Glutamatergic neuron (in vitro differentiated cells): ENCODE results near the gene BST2. TPM values are rescaled to one million over a fixed set of nuclear protein-coding genes. Genes with fewer than 3 reads are reported as not detected.

Source experiments
- DNase-seq: peaks from one replicate; pipeline ENCODE4 v3.0.0; 2022
- H3K27ac Mint-ChIP-seq: one replicate; pipeline ENCODE4 v1.8.0; 2020; ENCODE audit warnings: mild to moderate bottlenecking, mixed read lengths, inconsistent platforms; ENCODE audit not compliant: unreplicated experiment
- H3K27me3 Mint-ChIP-seq: one replicate; pipeline ENCODE4 v1.8.0; 2020; ENCODE audit warnings: mild to moderate bottlenecking, moderate library complexity, mixed read lengths, inconsistent platforms; ENCODE audit not compliant: unreplicated experiment
- H3K36me3 Mint-ChIP-seq: one replicate; pipeline ENCODE4 v1.8.0; 2020; ENCODE audit warnings: mild to moderate bottlenecking, mixed read lengths, inconsistent platforms; ENCODE audit not compliant: unreplicated experiment
- H3K4me1 Mint-ChIP-seq: one replicate; pipeline ENCODE4 v1.8.0; 2020; ENCODE audit warnings: mild to moderate bottlenecking, low read depth, mixed read lengths, inconsistent platforms; ENCODE audit not compliant: unreplicated experiment
- H3K4me3 Mint-ChIP-seq: one replicate; pipeline ENCODE4 v1.8.0; 2020; ENCODE audit warnings: mild to moderate bottlenecking, mixed read lengths, inconsistent platforms; ENCODE audit not compliant: unreplicated experiment
- H3K9me3 Mint-ChIP-seq: one replicate; pipeline ENCODE4 v1.8.0; 2020; ENCODE audit warnings: mild to moderate bottlenecking, moderate library complexity, mixed read lengths, inconsistent platforms; ENCODE audit not compliant: unreplicated experiment
- CTCF ChIP-seq: fragments of 200-600 bp; sonication (generic); IDR thresholded peaks from one replicate; pipeline ENCODE4 v1.5.0; 2021; ENCODE audit not compliant: partially characterized antibody, unreplicated experiment
- total RNA-seq: library from RNA; stranded (reverse); fragmentation: NEBNext Ultra II Directional; extraction: Animal tissue kit (Norgen Biotek cat#: 25700); gene quantifications from one replicate; pipeline ENCODE4 v1.2.1, GENCODE V29; 2021; ENCODE audit not compliant: unreplicated experiment

Gene BST2
- total RNA-seq, 1 donor from 2014 or later, result 1.4 TPM

DNA sequence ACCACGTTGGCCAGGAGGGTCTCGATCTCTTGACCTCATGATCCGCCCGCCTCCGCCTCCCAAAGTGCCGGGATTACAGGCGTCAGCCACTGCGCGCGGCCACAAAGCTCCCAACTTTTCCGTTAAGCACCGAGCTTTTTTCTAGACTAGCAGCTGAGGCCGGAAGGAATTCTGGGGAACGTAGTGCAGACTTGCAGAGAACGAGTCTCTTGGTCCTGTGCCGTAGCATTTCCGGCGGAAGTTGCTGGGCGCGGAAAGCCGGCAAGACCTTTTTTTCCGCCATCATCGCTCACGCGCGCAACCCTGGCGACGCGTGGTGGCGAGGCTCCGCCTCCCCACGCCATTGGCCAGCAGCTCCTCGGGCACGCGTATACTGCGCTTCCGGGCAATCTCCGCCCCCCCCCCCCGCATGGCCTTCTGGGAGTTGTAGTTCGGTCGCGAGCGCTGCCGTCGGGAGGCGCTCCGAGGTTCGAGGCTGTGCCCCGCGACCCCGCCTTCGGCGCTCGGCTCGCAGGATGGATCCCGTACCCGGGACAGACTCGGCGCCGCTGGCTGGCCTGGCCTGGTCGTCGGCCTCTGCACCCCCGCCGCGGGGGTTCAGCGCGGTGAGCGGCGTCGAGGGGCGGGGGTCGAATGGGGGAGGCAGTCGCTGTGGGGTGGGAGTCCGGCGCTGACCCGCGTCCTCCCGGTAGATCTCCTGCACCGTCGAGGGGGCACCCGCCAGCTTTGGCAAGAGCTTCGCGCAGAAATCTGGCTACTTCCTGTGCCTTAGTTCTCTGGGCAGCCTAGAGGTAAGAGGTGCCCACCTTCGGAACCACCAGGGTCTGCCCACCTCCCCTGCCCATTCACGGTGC lies 14.4 kb upstream of the BST2 start, which contains the start of gene MVB12A:
MVB12A (plus strand) TSS at position 427 of the 854 bp plus-strand sequence; CDS start at position 516, 89 bp downstream.
- Mint-ChIP-seq H3K4me1 (peaks cover 11% of the 10 kb centered on the region), H3K4me3 (peak within 1 kb of the TSS; percentile 92), H3K36me3 (no peaks in the 10 kb centered on the region), H3K9me3 (peaks cover 9% of the 10 kb centered on the region), H3K27ac (peak within 1 kb of the TSS; percentile 89), H3K27me3 (peaks cover 10% of the 10 kb centered on the region)
- peak; percentile 96 for DNase-seq
- TF ChIP-seq CTCF, result no peak

DNA sequence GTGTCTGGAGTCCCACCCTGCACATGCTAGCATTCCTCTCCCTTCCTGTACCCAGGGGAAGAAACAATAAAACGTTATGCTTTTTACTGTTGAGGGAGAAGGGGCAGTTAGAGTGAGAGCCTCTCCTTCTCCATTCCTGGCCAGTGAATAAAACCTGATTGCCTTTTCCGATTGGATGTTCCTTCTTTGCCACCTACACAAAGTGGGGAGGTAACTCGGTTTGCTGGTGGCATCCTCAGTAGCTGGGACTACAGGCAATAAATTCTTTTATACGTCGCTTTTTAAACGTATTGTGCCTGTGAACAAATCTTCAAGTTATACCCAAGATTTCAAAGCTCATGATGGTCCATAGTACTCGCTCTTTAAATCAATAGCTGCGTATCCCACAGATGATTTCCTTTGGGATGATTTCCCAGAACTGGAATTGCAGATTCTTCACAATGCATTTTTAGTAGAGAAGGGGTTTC lies 13.8 kb upstream of the BST2 start:
- no peaks in the 10 kb centered on the region for H3K36me3 Mint-ChIP-seq
- peaks cover 11% of the 10 kb centered on the region for H3K4me1 Mint-ChIP-seq
- no peak for TF ChIP-seq CTCF
- H3K9me3 Mint-ChIP-seq, result peaks cover 9% of the 10 kb centered on the region
- H3K27ac Mint-ChIP-seq, result peak overlapping the region; percentile 89
- peaks cover 10% of the 10 kb centered on the region for H3K27me3 Mint-ChIP-seq
- DNase-seq, result no peak
- H3K4me3 Mint-ChIP-seq, result peak overlapping the region; percentile 90

DNA sequence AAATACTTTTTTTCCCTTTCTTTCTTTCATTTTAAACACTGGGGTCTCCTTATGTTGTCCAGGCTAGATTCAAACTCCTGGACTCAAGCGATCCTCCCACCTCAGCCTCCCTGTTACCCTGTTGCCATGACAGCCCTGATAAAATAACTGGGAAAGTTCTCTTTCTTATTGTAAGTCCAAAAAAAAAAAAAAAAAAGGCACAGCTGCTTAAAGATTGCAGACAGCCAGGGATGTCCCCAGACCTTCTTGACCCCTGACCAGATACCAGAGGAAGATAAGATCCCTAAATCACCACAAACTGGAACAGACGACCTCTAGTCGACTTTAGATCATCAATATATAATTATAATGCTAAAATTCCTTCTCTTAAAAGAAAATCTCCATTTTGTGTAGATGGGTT lies 13.3 kb upstream of the BST2 start:
- Mint-ChIP-seq H3K27me3 (peaks cover 10% of the 10 kb centered on the region), H3K9me3 (peaks cover 9% of the 10 kb centered on the region), H3K36me3 (no peaks in the 10 kb centered on the region), H3K4me1 (peaks cover 11% of the 10 kb centered on the region), H3K4me3 (peak overlapping the region; percentile 90), H3K27ac (peak overlapping the region; percentile 89)
- TF ChIP-seq CTCF, result no peak
- no peak for DNase-seq

DNA sequence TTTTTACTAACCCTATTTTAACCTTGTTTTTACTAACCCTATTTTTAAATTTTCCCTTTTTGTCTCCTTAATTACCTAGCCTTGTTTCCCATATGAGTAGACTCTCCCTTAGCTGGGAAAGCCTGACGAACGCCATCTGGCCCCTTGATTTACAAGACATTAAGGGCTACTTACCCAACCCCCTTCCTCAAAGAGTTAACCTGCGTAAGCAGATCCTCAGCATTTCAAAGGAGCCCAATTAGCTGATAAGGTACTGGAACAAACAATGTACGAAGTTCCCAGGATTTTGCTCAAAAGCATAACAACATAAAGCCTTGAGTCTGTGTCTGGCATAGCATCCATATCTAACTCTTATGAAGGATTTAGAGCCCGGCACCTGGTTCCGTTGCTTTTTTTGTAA lies 9.7 kb upstream of the BST2 start:
- no peaks in the 10 kb centered on the region for H3K36me3 Mint-ChIP-seq
- no peak for DNase-seq
- H3K4me1 Mint-ChIP-seq, result peaks cover 18% of the 10 kb centered on the region
- no peak for TF ChIP-seq CTCF
- peaks cover 6% of the 10 kb centered on the region for H3K9me3 Mint-ChIP-seq
- H3K27me3 Mint-ChIP-seq, result peaks cover 7% of the 10 kb centered on the region
- peak overlapping the region; percentile 89 for H3K27ac Mint-ChIP-seq
- H3K4me3 Mint-ChIP-seq, result peak overlapping the region; percentile 82

GRCh38 chr19:17414097-17414496 lies 8.7 kb upstream of the BST2 start:
- H3K4me3 Mint-ChIP-seq, result no peak overlapping the region
- peaks cover 4% of the 10 kb centered on the region for H3K27me3 Mint-ChIP-seq
- no peak overlapping the region for H3K27ac Mint-ChIP-seq
- no peak for TF ChIP-seq CTCF
- no peaks in the 10 kb centered on the region for H3K36me3 Mint-ChIP-seq
- H3K9me3 Mint-ChIP-seq, result no peaks in the 10 kb centered on the region
- no peak for DNase-seq
- peaks cover 18% of the 10 kb centered on the region for H3K4me1 Mint-ChIP-seq
